ENCODE data around the gene PDE3A. TPM values are rescaled to one million over a fixed set of nuclear protein-coding genes. Genes with fewer than 3 reads are reported as not detected.

Gene PDE3A
- total RNA-seq, 2 donors from 2014 or later, result 5.5 to 6.2 TPM

GRCh38 chr12:20367583-20368113, 689 bp upstream of the PDE3A start:
- Histone ChIP-seq H3K36me3 (no peaks in the 10 kb centered on the region), H3K27ac (peak overlapping the region; percentile 72), H3K27me3 (replicated peaks; ENCODE audit: insufficient read depth) (no peaks in the 10 kb centered on the region), H3K4me3 (peak overlapping the region; percentile 37 to 44), H3K4me1 (replicated peaks) (no peaks in the 10 kb centered on the region), H3K9me3 (no peaks in the 10 kb centered on the region)
- WGBS, result 19% methylated on average over 3 of the region's 3 CpGs
- no peak for TF ChIP-seq CTCF (IDR thresholded peaks at IDR 0.05)
- TF ChIP-seq POLR2A (IDR thresholded peaks at IDR 0.05), result no peak
- no peak for TF ChIP-seq POLR2AphosphoS5 (IDR thresholded peaks at IDR 0.05)
- DNase-seq (ENCODE audit: low spot score), result no peak
- intact Hi-C loops (cut with DNase I), result loop anchor here (2.0 to 5.0 kb wide), 3 partner anchors 95 to 235 kb away; no protein-coding TSS in a partner anchor

- Histone ChIP-seq H3K9me3 (no peaks in the 10 kb centered on the region), H3K4me1 (replicated peaks) (no peaks in the 10 kb centered on the region), H3K27me3 (replicated peaks; ENCODE audit: insufficient read depth) (no peaks in the 10 kb centered on the region), H3K4me3 (peak overlapping the region; percentile 37 to 44), H3K27ac (peak overlapping the region; percentile 72), H3K36me3 (no peaks in the 10 kb centered on the region)
- TF ChIP-seq POLR2A (IDR thresholded peaks at IDR 0.05) (no peak), CTCF (IDR thresholded peaks at IDR 0.05) (no peak), POLR2AphosphoS5 (IDR thresholded peaks at IDR 0.05) (no peak)
- DNase-seq (ENCODE audit: low spot score), result no peak
- intact Hi-C loops (cut with DNase I), result loop anchor here (2.0 to 5.0 kb wide), 3 partner anchors 96 to 234 kb away; no protein-coding TSS in a partner anchor
- WGBS, result under 1% methylated on average over 50 of the region's 50 CpGs
Measured at GRCh38 chr12:20368651-20369304, 441 bp downstream of the PDE3A start.

GRCh38 chr12:20369305-20370013, 1.1 kb downstream of the PDE3A start:
- H3K36me3 ChIP-seq, result no peaks in the 10 kb centered on the region
- peak overlapping the region; percentile 37 to 44 for H3K4me3 ChIP-seq
- H3K4me1 ChIP-seq (replicated peaks), result no peaks in the 10 kb centered on the region
- intact Hi-C loops (cut with DNase I), result loop anchor here (2.0 to 10.0 kb wide), 6 partner anchors 97 to 625 kb away; no protein-coding TSS in a partner anchor
- H3K27ac ChIP-seq, result peak overlapping the region; percentile 72
- peak; percentile 14 for DNase-seq (ENCODE audit: low spot score)
- no peaks in the 10 kb centered on the region for H3K9me3 ChIP-seq
- under 1% methylated on average over 31 of the region's 63 CpGs for WGBS
- H3K27me3 ChIP-seq (replicated peaks; ENCODE audit: insufficient read depth), result no peaks in the 10 kb centered on the region
- peak in 2 of 4 experiments; percentile 11 to 18 for TF ChIP-seq CTCF (IDR thresholded peaks at IDR 0.05)
- TF ChIP-seq POLR2AphosphoS5 (IDR thresholded peaks at IDR 0.05), result no peak
- TF ChIP-seq POLR2A (IDR thresholded peaks at IDR 0.05), result no peak

GRCh38 chr12:20370014-20370386, 1.7 kb downstream of the PDE3A start:
- Histone ChIP-seq H3K36me3 (no peaks in the 10 kb centered on the region), H3K27ac (peak overlapping the region; percentile 72), H3K4me1 (replicated peaks) (no peaks in the 10 kb centered on the region), H3K4me3 (peak overlapping the region; percentile 37 to 44), H3K9me3 (no peaks in the 10 kb centered on the region), H3K27me3 (replicated peaks; ENCODE audit: insufficient read depth) (no peaks in the 10 kb centered on the region)
- no peak for TF ChIP-seq POLR2AphosphoS5 (IDR thresholded peaks at IDR 0.05)
- TF ChIP-seq CTCF (IDR thresholded peaks at IDR 0.05), result no peak
- no peak for TF ChIP-seq POLR2A (IDR thresholded peaks at IDR 0.05)
- intact Hi-C loops (cut with DNase I), result loop anchor here (5.0 to 10.0 kb wide), 3 partner anchors 175 to 625 kb away; no protein-coding TSS in a partner anchor
- DNase-seq (ENCODE audit: low spot score), result peak; percentile 35
- WGBS, result under 1% methylated on average over 21 of the region's 21 CpGs

All from prostate gland (tissue), 2 donors.